GM08714 (cell line): ENCODE data around the gene TLN1.

Experiments
- H3K4me3 ChIP-seq: fragments of 200-500 bp; sonication (Bioruptor generic); 2 replicates; pipeline ENCODE4 v1.5.1; 2014; ENCODE audit warnings: mild to moderate bottlenecking, low read length, inconsistent platforms
- ZNF274 ChIP-seq: IDR thresholded peaks from 2 replicates; pipeline ENCODE4 v1.6.1; 2012; ENCODE audit warnings: mild to moderate bottlenecking, low read depth, low read length

Gene TLN1

GRCh38 chr9:35685506-35685905, 46.5 kb downstream of the TLN1 start:
- TF ChIP-seq ZNF274, result no peak
- no peak overlapping the region for H3K4me3 ChIP-seq

GRCh38 chr9:35684921-35685320, 47.1 kb downstream of the TLN1 start:
- H3K4me3 ChIP-seq, result no peak overlapping the region
- TF ChIP-seq ZNF274, result no peak

- no peak overlapping the region for H3K4me3 ChIP-seq
- TF ChIP-seq ZNF274, result no peak
Observed at GRCh38 chr9:35683323-35683722, 48.7 kb downstream of the TLN1 start.

- TF ChIP-seq ZNF274, result no peak
- H3K4me3 ChIP-seq, result no peak overlapping the region
Observed at GRCh38 chr9:35682520-35683315, 49.3 kb downstream of the TLN1 start.

- TF ChIP-seq ZNF274, result no peak
- no peak overlapping the region for H3K4me3 ChIP-seq
Observed at GRCh38 chr9:35682051-35682450, 49.9 kb downstream of the TLN1 start.

- no peak overlapping the region for H3K4me3 ChIP-seq
- TF ChIP-seq ZNF274, result no peak
Observed at GRCh38 chr9:35681341-35682002, 50.5 kb downstream of the TLN1 start.

- H3K4me3 ChIP-seq, result no peak overlapping the region
- TF ChIP-seq ZNF274, result no peak
Observed at GRCh38 chr9:35680331-35681105, 51.5 kb downstream of the TLN1 start.

- no peak for TF ChIP-seq ZNF274
- no peak overlapping the region for H3K4me3 ChIP-seq
Observed at GRCh38 chr9:35679766-35680330, 52.1 kb downstream of the TLN1 start.

- H3K4me3 ChIP-seq, result no peak overlapping the region
- no peak for TF ChIP-seq ZNF274
Observed at GRCh38 chr9:35679091-35679490, 52.9 kb downstream of the TLN1 start.

GRCh38 chr9:35675732-35676392, 56.1 kb downstream of the TLN1 start:
- TF ChIP-seq ZNF274, result no peak
- peak overlapping the region; percentile 4; the same call in 1 of the 2 replicates for H3K4me3 ChIP-seq

- no peak for TF ChIP-seq ZNF274
- H3K4me3 ChIP-seq, result no peak overlapping the region; the same call in 1 of the 2 replicates
Observed at GRCh38 chr9:35675204-35675603, 56.8 kb downstream of the TLN1 start.

GRCh38 chr9:35674025-35674361, 58.0 kb downstream of the TLN1 start:
- no peak overlapping the region for H3K4me3 ChIP-seq
- no peak for TF ChIP-seq ZNF274

GRCh38 chr9:35673132-35674024, 58.6 kb downstream of the TLN1 start, which contains the start of gene CA9:
Gene CA9, plus strand, starts transcription at chr9:35673928. Its CDS starts 32 bp downstream, at chr9:35673960.
- no peak for TF ChIP-seq ZNF274

More at GRCh38 chr9:35673132-35674024, 58.6 kb downstream of the TLN1 start, which contains the start of gene CA9:
- H3K4me3 ChIP-seq, result no peak within 1 kb of the TSS
